HL-60 (cell line): ENCODE measurements around the gene MRM2.

Source experiments
- DNase-seq, 2 experiments: peaks; one replicate each; pipeline ENCODE4 v3.0.0-alpha.2; 2010 to 2020; ENCODE audit warnings: low read depth in 1 of 2, low spot score in 1 of 2
- H3K27ac ChIP-seq: fragments of 250-450 bp; sonication (Bioruptor Pico); replicated peaks from 2 replicates; pipeline ENCODE4 v1.5.1; 2020; ENCODE audit warnings: mild to moderate bottlenecking, moderate library complexity
- H3K27me3 ChIP-seq: fragments of 250-450 bp; sonication (Bioruptor Pico); 2 replicates; pipeline ENCODE4 v1.5.1; 2021; ENCODE audit warnings: mild to moderate bottlenecking, moderate library complexity; ENCODE audit not compliant: insufficient read depth, poor library complexity, severe bottlenecking
- H3K4me3 ChIP-seq: replicated peaks from 2 replicates; pipeline ENCODE4 v1.5.1; 2011; ENCODE audit warnings: mild to moderate bottlenecking, control low read depth, low read length; ENCODE audit not compliant: insufficient read depth
- CTCF ChIP-seq: IDR thresholded peaks from one replicate; pipeline ENCODE4 v1.5.1; 2011; ENCODE audit warnings: low read length, control low read depth, inconsistent platforms; ENCODE audit not compliant: insufficient read depth
- GABPA ChIP-seq: IDR thresholded peaks from 2 replicates; pipeline ENCODE4 v1.6.1; 2012; ENCODE audit warnings: low read depth
- POLR2AphosphoS5 ChIP-seq: IDR thresholded peaks from 2 replicates; pipeline ENCODE4 v1.6.1; 2012; ENCODE audit warnings: low read depth
- REST ChIP-seq: IDR thresholded peaks from 2 replicates; pipeline ENCODE4 v1.6.1; 2012; ENCODE audit warnings: low read depth; ENCODE audit not compliant: insufficient replicate concordance
- SPI1 ChIP-seq: IDR thresholded peaks from 2 replicates; pipeline ENCODE4 v1.6.1; 2012; ENCODE audit warnings: low read depth, mild to moderate bottlenecking, borderline replicate concordance

Gene MRM2

GRCh38 chr7:2253021-2253420 is 11.0 kb upstream of the MRM2 start:
- no peaks in the 10 kb centered on the region for H3K27me3 ChIP-seq
- no peak for DNase-seq
- no peak overlapping the region for H3K27ac ChIP-seq
- H3K4me3 ChIP-seq: no peak overlapping the region
- TF ChIP-seq GABPA (no peak), CTCF (no peak), POLR2AphosphoS5 (no peak), REST (no peak), SPI1 (no peak)

GRCh38 chr7:2251841-2252771 is 10.1 kb upstream of the MRM2 start:
- no peak for DNase-seq
- H3K27ac ChIP-seq: no peak overlapping the region
- no peaks in the 10 kb centered on the region for H3K27me3 ChIP-seq
- H3K4me3 ChIP-seq: no peak overlapping the region
- TF ChIP-seq POLR2AphosphoS5: 0 out of 2 replicates have a peak, but pooled peaks have one; percentile 18
- TF ChIP-seq REST: no peak
- no peak for TF ChIP-seq CTCF

GRCh38 chr7:2251381-2251780 is 9.4 kb upstream of the MRM2 start:
- Histone ChIP-seq H3K27ac (no peak overlapping the region), H3K27me3 (no peaks in the 10 kb centered on the region), H3K4me3 (no peak overlapping the region)
- TF ChIP-seq GABPA (no peak), CTCF (no peak), POLR2AphosphoS5 (no peak), SPI1 (no peak), REST (no peak)
- DNase-seq: no peak
